ENCODE data around the gene NACC1.

NACC1 gene

DNA sequence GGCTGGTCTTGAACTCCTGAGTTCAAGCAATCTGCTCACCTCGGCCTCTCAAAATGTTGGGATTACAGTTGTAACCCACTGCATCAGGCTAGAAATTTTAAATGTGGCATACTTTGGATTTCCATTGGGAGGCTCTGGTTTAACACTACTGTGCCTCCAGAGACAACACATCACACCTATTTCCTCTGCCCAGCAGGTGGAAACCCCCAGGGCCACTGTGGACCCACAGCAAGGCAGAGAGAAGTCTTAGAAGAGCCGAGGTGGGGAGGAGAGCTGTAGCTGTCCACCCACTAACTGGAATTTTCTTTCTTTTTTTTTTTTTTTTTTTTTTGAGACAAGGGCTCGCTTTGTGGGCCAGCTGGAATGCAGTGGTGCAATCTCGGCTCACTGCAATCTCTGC, 71.5 kb downstream of the NACC1 start:
- no peak overlapping the region for H3K4me3 ChIP-seq (ENCODE audit: low read depth, low read length)

Data from iPS-11a (cell line).